HG03378 (cell line): ENCODE data around the gene STK17A.
"Not testable (repeated sequence)": the region's sequence is repeated elsewhere in the genome, so short reads cannot be mapped to it uniquely, and the experiment has no call there.

Experiments used
- ATAC-seq: cut with Tn5 transposase; IDR thresholded peaks from one replicate; pipeline ENCODE4 v1.9.1; 2021; ENCODE audit warnings: mild to moderate bottlenecking, moderate library complexity; ENCODE audit not compliant: unreplicated experiment

STK17A gene

DNA sequence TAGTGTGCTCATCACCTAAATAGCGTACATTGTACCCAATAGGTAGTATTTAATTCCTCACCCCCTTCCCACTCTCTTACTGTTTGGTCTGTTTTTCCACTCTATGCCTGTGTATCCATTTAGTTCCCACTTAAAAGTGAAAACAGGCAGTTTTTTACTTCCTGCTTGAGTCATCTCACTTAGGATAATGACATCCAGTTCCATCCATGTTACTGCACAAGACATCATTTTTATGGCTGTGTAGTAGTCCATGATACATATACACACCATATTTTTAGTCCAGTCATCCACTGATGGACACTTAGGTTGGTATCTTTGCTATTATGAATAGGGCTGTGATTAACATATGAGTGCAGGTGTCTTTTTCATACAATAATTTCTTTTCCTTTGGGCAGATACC lies 10.1 kb downstream of the STK17A start:
- no peak for ATAC-seq

DNA sequence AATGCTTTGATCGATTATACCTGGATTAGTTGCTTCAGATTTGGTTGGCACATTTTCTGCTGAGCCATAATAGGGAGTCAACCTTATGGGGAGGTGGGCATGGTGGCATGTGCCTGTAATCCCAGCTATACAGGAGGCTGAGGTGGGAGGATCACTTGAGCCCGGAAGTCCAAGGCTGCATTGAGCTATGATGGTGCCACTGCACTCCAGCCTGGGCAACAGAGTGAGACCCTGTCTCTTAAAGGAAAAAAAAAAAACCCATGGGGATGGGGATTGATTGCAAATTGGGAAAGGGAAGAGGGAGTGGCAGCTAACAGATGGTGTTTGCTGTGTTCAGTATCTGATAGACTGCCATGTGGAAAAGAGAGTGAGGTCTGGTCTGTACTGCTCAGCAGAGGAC lies 11.1 kb downstream of the STK17A start:
- ATAC-seq, result no peak

DNA sequence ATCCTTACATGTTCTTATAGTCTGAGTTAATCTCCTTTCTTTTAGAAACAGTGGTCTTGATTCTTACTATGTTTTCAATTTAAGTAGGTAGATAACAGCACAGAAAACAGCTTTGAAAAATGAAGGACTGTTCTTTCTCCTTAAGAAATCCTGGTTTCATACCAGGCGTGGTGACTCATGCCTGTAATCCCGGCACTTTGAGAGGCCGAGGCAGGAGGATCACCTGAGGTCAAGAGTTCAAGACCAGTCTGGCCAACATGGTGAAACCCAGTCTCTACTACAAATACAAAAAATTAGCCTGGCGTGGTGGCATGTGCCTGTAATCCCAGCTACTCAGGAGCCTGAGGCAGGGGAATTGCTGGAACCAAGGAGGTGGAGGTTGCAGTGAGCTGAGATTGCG lies 13.5 kb downstream of the STK17A start:
- ATAC-seq, result not testable (repeated sequence)

DNA sequence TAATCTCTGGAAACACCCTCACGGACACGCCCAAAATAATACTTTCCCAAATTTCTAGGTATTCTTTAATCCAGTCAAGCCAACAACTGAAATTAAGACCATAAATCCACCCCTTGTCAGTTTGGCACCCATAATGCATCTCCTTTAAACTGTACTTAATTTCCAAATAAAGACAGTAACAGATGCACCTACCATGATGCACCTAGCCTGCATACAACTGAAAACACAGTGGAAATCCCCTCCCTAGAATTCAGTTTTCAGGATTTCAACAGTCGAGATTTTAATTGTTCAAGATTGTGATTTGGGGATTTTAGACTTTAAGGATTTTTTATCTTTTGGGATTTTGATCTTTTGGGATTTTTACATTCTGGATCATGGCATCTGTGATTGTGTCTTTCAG lies 17.1 kb downstream of the STK17A start:
- no peak for ATAC-seq

DNA sequence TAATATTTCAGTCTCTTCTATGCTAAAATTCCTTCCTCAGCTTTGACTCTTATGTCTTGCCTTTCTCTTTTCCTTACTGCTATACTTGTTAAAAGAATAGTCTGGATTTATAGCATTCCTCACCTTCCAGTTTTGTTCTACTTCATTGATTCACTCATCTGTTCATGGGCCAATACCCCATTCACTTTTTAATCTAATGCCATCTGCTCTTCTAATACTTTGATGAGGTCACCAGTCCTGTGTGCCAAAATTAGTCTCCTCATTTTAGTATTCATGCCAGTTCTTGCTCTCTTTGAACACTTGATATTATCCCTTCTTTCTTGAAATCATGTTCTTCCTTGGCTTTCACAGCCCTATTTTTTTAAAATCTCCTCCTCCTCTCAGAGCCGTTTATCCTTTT lies 19.3 kb downstream of the STK17A start:
- no peak for ATAC-seq

DNA sequence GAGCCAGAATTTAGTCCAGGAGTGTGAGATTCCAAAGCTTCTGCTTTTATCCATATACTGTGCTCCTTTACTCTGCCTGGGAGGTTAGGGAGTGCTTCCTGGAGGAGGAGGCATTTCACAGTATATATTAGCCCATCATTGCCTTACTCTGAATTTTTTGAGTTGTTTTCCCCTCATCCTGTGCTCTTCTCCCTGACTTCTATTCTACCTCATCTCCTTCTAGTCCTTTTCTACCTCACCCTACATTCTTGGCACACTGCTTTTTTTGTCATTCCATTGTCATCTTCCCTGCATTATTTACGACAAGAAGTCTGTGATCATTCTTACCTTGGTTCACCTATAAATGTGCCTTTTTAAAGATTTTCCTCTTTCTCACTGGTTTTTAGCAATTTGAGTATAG lies 21.3 kb downstream of the STK17A start:
- ATAC-seq, result no peak

DNA sequence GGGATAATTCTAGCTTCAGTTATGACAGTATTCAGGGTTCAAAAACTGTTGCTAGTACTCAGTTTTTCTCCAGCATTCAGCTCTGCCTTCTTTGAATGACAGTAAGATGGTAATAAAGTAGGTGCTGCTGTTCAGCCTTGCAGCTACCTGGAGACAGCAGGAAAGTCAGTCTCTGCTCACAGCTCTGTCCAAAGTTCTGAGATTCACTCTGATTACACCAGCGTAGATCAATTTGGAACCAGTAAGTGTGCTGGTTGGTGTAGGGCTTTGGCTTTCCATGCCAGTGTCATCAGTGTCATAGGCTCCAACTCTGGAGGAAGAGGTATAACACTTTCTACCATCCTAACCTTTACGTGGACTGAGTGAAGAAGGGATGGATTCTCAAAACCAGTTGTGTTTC lies 26.2 kb downstream of the STK17A start:
- ATAC-seq, result no peak

DNA sequence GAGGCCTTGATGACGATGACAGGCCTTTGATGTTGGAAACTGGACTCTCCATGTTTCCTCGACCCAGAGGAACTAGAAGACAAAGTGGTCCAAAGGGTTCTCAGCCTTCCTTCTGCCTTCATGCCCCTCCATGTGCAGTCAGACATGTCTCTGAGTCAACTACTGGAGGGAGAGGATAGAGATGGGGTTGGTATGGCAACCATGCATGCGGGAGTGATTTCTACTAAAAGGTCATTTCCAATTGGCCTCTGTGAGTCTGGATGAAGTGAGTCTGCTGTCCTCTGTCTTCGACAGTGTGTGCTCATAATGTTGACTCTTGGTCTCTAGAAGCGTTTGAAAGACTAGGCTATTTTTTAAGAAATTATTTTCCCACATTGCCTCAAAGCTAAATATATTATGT lies 29.2 kb downstream of the STK17A start:
- ATAC-seq, result no peak

DNA sequence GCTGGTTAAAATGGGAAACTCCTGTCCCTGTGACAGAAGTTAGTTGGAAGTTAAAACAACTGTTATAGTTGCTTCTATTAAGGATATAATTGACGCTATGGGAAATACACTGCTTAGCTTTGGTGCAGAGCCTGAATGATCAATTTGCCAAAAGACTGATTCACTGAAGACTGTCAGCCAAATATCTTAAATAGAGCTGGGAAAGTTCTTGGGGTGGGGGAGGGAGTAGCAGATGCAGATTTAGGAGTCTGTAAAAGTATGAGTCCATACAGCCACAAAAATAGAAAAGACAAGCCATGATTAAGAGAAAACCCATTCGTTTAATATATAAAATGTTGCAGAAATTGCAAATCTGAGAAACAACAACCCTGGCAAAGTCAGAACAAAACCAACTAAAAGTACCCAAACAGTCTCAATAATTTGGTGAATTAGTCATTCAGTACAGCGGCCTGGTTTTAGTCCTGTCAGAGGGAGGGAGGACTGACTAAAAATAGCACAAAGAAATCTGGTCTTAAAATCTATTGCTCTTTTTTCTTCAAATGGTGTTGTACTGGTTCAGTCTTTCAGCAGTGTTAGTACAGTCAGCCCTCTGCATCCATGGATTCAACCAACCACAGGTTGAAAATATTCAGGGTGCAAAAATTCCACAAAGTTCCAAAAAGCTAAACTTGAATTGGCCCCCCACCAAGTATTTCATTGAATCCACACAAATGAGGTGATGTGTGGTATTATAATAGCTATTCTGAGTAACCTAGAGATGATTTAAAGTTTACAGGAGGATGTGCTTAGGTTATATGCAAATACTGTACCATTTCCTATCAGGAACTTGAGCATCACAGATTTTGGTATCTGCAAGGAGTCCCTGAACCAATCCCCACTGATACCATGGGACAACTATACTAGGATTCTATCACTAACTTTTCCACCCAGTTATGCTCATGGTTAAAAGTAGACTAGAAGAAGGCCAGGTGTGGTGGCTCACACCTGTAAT lies 30.0 kb downstream of the STK17A start:
- peak; percentile 72 for ATAC-seq

DNA sequence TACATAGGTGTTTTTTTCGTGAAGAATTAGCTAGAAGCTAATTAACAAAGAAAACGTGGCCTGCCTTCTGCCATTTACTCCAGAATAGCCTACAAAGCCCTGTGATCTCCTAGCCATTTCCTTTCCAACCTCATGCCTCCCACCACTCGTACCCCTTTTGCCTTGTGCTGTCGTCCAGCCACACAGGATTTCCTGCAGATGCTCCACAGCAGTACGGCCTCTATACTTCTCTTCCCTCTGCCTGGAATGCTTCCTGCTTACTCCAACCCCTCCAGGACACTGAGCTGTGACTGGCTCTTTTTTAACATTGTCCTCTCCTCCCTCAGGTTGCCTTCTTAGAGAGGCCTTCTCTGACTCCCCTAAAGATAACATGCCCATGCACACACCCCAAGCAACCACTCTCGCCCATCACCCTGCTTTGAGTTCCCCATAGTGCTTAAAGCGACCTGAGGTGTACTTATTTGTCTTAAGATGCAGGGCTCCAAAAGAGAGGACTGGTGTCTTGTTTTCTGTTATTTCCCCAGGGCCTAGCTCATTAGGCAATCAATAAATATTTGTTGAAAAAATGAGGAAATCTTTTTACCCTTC lies 32.7 kb downstream of the STK17A start:
- no peak for ATAC-seq

DNA sequence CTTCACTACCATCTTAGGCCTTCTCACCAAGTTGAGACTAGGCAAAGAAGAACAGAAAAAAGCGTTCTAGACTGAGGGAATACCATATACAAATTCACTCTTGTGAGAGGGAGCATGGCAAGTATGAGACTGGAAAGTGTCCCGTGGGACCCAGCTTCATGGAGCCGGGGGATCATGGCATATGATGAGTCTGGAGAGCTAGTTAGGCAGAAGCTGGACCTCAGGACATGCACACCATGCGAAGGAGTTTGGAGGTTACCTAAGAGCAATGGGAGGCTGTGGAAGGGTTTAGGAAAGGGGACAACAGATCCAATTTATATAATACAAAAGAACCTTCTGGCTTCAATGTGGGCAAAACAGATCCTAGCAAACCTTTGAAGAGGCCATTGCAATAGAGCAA lies 34.1 kb downstream of the STK17A start:
- no peak for ATAC-seq

DNA sequence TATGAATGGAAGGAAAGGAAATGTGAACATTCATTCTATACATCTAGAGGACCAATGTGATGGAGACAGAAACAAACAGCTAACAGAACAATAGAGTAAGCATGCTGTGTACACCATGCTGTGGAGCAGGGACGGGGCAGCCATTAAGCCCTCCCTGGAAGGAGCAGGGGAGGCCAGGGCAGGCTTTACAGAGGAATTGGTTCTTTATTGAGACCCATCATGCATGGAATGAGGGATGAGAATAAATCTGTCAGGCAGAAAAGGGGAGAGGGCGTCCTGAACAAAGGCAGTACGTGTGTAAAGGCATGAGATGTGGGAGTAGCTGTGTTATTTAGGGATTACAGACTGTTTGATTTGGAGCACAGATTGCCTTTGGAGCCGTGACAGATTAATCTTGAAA lies 35.2 kb downstream of the STK17A start:
- no peak for ATAC-seq

DNA sequence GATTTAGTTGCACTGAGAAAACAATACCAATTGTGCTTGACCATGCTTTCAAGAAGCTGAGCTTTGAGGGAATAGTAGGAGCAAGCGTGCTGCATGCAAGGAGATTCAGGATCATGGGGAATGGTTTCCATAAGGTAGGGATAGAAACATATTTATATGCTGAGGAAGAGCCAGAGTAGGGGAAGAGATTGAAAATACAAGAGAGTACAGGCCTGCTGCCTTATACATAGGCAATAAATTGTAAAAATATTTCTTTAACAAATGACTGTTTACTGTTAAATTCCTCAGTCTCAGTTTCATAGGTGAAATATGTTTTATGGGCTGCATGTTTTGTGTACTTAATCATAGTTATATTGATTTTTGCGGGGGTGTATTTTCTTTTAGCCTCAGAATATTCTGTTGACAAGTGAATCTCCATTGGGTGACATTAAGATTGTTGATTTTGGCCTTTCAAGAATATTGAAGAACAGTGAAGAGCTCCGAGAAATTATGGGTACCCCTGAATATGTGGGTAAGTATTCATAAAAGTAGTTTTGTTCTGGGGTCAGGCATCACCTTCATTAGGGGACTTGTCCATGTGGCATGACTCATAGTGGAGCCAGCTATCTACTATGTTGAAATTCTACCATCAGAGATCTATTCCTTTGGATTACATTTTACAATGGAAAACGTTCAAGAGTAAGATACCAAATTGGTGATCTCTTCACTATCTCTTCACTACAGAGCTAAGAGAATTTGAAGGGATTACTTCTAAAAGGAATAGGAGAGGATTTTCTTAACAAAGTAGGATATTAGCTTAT lies 36.5 kb downstream of the STK17A start:
- ATAC-seq, result no peak

DNA sequence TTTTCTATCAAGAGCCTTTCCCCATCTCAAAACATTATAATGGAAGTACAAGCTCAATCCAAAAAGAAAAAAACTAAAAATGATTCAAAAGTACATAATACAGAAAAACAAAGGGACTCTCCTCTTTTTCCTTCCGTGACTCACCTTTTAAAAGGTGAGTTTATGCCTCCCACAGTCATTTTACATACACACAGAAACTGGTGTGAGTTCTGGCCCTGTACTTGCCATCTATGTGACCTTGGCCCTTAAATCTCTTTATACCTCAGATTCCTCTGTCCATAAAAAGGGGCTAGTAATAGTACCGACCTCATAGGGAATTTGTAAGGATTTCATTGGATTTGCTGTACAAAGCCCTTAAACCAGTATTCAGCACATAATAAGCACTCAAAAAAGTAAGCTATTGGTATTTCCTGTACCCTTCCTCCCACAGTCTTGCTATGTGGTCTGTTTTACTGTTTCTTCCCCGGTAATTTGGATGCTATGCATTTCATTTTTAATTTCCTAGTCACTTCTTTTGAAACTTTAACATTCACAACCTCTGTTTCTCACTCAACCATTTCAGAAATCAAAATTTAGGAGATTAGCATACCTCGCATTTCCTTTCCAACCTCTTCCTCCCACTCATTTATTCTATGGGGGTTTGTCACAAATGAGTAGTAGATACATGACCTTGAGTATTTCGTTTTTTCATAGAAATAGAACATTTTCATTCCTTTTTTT lies 39.0 kb downstream of the STK17A start:
- no peak for ATAC-seq

DNA sequence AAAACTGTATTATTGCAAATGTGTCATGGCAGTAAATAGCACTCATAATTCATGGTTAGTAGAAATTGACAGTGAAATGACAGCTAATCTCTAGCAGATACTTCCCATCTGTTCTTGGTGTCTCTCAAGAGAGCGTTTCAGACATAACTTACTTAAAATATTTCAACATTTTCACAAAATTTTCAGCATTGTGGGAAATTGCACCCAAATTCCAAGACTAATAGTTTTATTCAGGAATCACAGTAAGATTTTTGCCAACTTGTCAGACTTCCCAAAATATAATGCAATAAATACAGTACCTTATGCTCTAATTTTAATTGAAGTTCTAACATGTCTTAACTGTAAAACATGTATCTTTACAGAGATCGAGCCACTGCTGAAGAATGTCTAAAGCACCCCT lies 41.2 kb downstream of the STK17A start:
- no peak for ATAC-seq

DNA sequence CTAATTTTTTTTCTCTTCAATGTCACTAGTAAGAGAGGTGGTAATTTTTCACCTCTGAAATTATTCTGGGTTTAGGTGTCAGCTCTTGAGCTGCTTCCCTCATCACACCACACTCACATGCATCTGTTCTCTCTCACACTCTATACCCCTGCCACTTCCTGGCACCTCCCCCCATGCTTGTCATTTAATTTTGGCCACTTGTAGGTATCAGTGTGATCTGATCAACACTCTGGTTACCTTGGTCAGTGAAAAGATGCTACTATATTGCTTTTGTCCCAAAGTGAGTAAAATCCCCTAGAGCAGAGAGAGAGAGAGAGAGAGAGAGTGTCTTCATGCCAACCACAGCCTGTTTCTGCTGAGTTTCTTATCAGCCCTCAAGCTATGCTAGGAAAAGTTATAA lies 42.5 kb downstream of the STK17A start:
- ATAC-seq, result peak; percentile 45

DNA sequence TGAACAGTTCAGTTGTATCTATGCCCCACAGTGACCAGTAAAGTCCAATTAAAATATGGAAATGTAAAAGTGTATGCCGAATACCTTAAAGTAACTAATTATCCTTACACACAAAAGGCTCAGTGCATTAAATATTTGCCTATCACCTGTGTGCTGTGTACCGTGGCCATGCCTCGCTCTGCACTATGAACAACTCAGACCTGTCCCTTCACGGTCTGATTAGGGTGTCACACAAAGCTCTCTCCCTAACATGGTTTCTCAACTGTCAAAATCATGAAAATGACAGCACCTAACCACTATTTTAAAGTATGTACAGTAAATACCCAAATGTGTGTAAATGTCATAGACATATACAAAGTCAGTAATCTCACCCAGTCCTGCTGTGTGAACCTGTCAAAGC lies 43.1 kb downstream of the STK17A start:
- ATAC-seq, result peak; percentile 33

DNA sequence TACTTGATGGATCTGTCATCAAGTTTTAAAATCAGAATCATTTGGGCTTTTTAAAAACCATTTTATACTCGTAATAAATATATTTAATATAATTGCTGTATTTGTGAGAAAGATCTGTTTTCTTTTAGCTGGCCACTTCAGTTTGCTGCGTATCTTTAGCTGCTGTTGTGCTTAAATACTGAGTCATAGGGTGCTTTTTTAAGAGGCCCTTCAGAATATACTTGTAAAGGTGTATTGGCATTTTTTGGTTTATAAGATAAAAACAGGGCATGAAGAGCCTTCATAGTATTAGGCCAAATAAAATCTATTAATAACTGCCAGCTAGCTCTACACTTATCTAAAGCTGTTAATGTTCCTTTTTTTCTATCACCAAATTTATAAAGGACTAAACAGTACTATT lies 43.8 kb downstream of the STK17A start:
- no peak for ATAC-seq

DNA sequence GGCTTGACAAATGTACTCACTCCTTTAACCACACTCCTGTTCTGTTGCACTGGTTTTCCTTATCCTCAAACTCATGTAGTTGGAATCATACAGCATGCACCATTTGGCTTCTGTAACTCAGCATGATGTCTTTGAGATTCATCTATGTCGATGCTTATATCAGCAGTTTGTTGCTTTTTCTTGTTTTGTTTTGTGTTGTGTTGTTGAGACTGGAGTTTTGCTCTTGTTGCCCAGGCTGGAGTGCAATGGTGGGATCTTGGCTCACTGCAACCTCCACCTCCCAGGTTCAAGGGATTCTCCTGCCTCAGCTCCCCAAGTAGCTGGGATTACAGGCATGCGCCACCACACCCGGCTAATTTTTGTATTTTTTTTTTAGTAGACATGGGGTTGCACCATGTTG lies 44.9 kb downstream of the STK17A start:
- ATAC-seq, result not testable (repeated sequence)

DNA sequence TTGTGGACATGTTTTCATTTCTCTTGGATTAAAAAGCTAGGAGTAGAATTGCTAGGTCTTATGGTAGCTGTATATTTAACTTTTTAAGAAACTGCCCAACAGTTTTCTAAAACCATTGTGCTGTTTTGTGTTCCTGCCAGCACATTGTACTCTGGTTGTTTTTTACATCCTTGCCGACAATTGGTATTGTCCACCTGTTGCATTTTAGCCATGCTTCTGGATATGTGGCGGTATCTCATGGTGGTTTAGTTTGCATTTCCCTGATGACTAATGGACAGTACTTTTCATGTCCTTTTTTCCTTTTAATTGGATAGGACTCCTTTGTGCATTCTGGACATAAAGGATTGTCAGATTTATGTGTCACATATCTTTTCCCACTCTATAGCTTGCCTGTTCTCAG lies 45.5 kb downstream of the STK17A start:
- ATAC-seq, result no peak

DNA sequence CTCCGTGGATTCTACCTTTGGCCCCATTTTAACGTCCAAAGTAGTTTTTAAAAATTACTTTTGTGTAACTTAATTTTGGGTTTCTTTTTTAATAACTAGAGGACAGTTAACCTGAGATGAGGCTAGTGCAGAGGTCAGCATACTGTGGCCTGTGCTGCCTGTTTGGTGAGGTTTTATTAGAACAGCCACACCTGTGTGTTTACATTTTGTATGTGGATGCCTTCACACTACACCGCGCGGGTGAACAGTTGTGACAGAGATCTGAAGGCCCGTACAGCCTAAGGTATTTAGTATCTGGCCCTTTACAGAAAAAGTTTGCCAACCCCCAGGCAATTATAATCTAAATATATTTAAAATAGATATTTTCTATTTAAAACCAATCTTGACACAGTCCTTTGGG lies 46.9 kb downstream of the STK17A start:
- ATAC-seq, result no peak
